ENCODE data around the gene LRRC7. TPM values are rescaled to one million over a fixed set of nuclear protein-coding genes. Genes with fewer than 3 reads are reported as not detected.

LRRC7 gene
- total and polyA plus RNA-seq, 4 donors = 6.1 TPM; not detected in 3

DNA sequence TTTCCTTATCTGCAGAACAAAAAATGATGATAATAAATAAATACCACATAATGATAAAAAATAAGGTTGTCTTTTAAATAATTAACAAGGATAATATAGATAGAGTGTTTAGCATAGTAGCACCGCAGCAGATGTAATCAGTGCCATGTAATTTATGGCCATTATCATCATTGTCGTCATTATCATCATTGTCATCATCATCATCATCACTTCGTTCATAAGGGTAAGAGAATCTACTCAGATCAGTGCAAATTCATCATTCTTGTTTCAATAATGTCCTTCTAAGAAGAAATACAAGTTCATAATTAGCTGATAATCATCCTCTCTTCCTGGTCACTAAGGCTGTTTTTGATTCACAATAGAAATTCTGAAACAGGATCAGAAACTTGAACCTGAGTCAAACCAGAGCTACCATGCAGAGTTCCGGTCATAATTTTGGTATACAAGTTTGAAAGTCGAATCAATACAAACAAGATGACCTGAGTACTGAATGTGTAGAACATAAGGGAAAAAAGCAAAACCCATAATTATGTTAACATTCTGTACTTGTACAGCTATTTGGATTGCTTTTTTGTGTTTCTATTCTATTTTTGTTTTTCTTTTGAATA is 465.6 kb downstream of the LRRC7 start:
- H3K36me3 ChIP-seq (ENCODE audit: control insufficient read depth in 4 of 4, insufficient read depth in 4 of 4, low read length in 4 of 4) = no peaks in the 10 kb centered on the region
- ATAC-seq (ENCODE audit: insufficient read depth, low FRiP score) (no peak), DNase-seq (no peak)
- H3K9me3 ChIP-seq (ENCODE audit: control insufficient read depth in 4 of 4, insufficient read depth in 3 of 4, low read length in 3 of 4) = peaks cover 0 to 2% (median 0%) of the 10 kb centered on the region in 4 donors
- TF ChIP-seq CTCF (IDR thresholded peaks at IDR 0.05; ENCODE audit: control extremely low read depth, extremely low read depth) = no peak
- 64 to 73% methylated on average over 5 of the region's 5 CpGs for WGBS, 2 donors
- no peaks in the 10 kb centered on the region for H3K4me1 ChIP-seq (ENCODE audit: control insufficient read depth in 5 of 5, insufficient read depth in 5 of 5, low read length in 5 of 5)
- no peak overlapping the region for H3K27ac ChIP-seq (ENCODE audit: low read depth in 1 of 2, low read length in 1 of 2)
- no peak overlapping the region for H3K9ac ChIP-seq (ENCODE audit: insufficient read depth in 1 of 2, low read length in 2 of 2)
- no peak overlapping the region for H3K4me3 ChIP-seq
- no peaks in the 10 kb centered on the region for H3K27me3 ChIP-seq (ENCODE audit: control insufficient read depth in 3 of 3, insufficient read depth in 3 of 3, low read length in 2 of 3)

- Histone ChIP-seq H3K27me3 (ENCODE audit: control insufficient read depth in 3 of 3, insufficient read depth in 3 of 3, low read length in 2 of 3) (no peaks in the 10 kb centered on the region), H3K27ac (ENCODE audit: low read depth in 1 of 2, low read length in 1 of 2) (no peak overlapping the region), H3K36me3 (ENCODE audit: control insufficient read depth in 4 of 4, insufficient read depth in 4 of 4, low read length in 4 of 4) (no peaks in the 10 kb centered on the region), H3K9ac (ENCODE audit: insufficient read depth in 1 of 2, low read length in 2 of 2) (no peak overlapping the region), H3K4me1 (ENCODE audit: control insufficient read depth in 5 of 5, insufficient read depth in 5 of 5, low read length in 5 of 5) (no peaks in the 10 kb centered on the region), H3K9me3 (ENCODE audit: control insufficient read depth in 4 of 4, insufficient read depth in 3 of 4, low read length in 3 of 4) (peaks cover 0 to 2% (median 0%) of the 10 kb centered on the region in 4 donors), H3K4me3 (no peak overlapping the region)
- no peak for TF ChIP-seq CTCF (IDR thresholded peaks at IDR 0.05; ENCODE audit: control extremely low read depth, extremely low read depth)
- no peak for DNase-seq
- no peak for ATAC-seq (ENCODE audit: insufficient read depth, low FRiP score)
Measured at GRCh38 chr1:70033936-70034335, 466.2 kb downstream of the LRRC7 start.

DNA sequence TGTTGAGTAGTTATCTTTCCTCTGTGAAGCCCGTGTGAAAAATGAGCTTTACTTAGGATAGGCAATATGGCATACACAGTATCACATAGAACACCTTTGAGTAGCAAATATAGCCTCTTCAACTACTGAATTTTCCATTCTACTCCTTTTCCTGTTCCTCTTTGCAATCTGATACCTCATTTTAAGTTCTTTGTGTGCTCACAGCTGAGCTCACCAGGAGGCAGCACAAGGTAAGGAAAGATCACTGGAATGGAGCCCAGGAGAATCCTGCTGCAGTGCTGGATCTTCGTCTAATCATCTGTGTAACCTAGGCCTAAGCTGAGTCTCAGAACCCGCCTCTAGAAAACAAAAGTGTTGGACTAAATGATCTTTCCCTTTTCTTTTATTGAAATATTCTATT is 466.7 kb downstream of the LRRC7 start:
- Histone ChIP-seq H3K4me1 (ENCODE audit: control insufficient read depth in 5 of 5, insufficient read depth in 5 of 5, low read length in 5 of 5) (no peaks in the 10 kb centered on the region), H3K9ac (ENCODE audit: insufficient read depth in 1 of 2, low read length in 2 of 2) (no peak overlapping the region), H3K9me3 (ENCODE audit: control insufficient read depth in 4 of 4, insufficient read depth in 3 of 4, low read length in 3 of 4) (peaks cover 0 to 4% (median 0%) of the 10 kb centered on the region in 4 donors), H3K4me3 (no peak overlapping the region), H3K27ac (ENCODE audit: low read depth in 1 of 2, low read length in 1 of 2) (no peak overlapping the region), H3K27me3 (ENCODE audit: control insufficient read depth in 3 of 3, insufficient read depth in 3 of 3, low read length in 2 of 3) (no peaks in the 10 kb centered on the region), H3K36me3 (ENCODE audit: control insufficient read depth in 4 of 4, insufficient read depth in 4 of 4, low read length in 4 of 4) (no peaks in the 10 kb centered on the region)
- peak; percentile 25 to 59 (median 56) for DNase-seq
- 53 to 67% methylated on average over 3 of the region's 3 CpGs for WGBS, 2 donors
- no peak for TF ChIP-seq CTCF (IDR thresholded peaks at IDR 0.05; ENCODE audit: control extremely low read depth, extremely low read depth)
- ATAC-seq (ENCODE audit: insufficient read depth, low FRiP score) = no peak

GRCh38 chr1:70038025-70038424 is 470.3 kb downstream of the LRRC7 start:
- no peaks in the 10 kb centered on the region for H3K36me3 ChIP-seq (ENCODE audit: control insufficient read depth in 4 of 4, insufficient read depth in 4 of 4, low read length in 4 of 4)
- no peak overlapping the region for H3K27ac ChIP-seq (ENCODE audit: low read depth in 1 of 2, low read length in 1 of 2)
- no peaks in the 10 kb centered on the region for H3K4me1 ChIP-seq (ENCODE audit: control insufficient read depth in 5 of 5, insufficient read depth in 5 of 5, low read length in 5 of 5)
- H3K4me3 ChIP-seq = no peak overlapping the region
- no peak for TF ChIP-seq CTCF (IDR thresholded peaks at IDR 0.05; ENCODE audit: control extremely low read depth, extremely low read depth)
- peaks cover 0 to 4% (median 0%) of the 10 kb centered on the region in 4 donors for H3K9me3 ChIP-seq (ENCODE audit: control insufficient read depth in 4 of 4, insufficient read depth in 3 of 4, low read length in 3 of 4)
- H3K9ac ChIP-seq (ENCODE audit: insufficient read depth in 1 of 2, low read length in 2 of 2) = no peak overlapping the region
- no peak for DNase-seq
- no peak for ATAC-seq (ENCODE audit: insufficient read depth, low FRiP score)
- no peaks in the 10 kb centered on the region for H3K27me3 ChIP-seq (ENCODE audit: control insufficient read depth in 3 of 3, insufficient read depth in 3 of 3, low read length in 2 of 3)
- whole genome bisulfite sequencing, 2 donors = 88 to 91% methylated on average over 10 of the region's 10 CpGs

Data from lung (tissue), 12 donors.